Activated CD8-positive, alpha-beta T cell treated with anti-CD3 and anti-CD28 coated beads, Interleukin-2, amount 10 ng/mL, durations not matched to agents 7 days and 5 days (primary cell): Measurements from ENCODE around the gene TMEM131. TPM values are rescaled to one million over a fixed set of nuclear protein-coding genes. Genes with fewer than 3 reads are reported as not detected.

ENCODE experiments used
- ATAC-seq: fragments of 150-1000 bp; cut with Tn5 transposase; one replicate; pipeline ENCODE4 v1.10.0; 2021; ENCODE audit warnings: moderate library complexity
- CTCF ChIA-PET: fragments of 350-600 bp; sonication (Branson Sonifier 250); formaldehyde crosslinking; loops from one replicate; lab custom pipeline; 2021; ENCODE audit warnings: antibody characterized with exemption; lab: Charles Lee
- POLR2A ChIA-PET: fragments of 350-600 bp; sonication (Branson Sonifier 250); formaldehyde crosslinking; loops from one replicate; lab custom pipeline; 2021; ENCODE audit warnings: antibody characterized with exemption; lab: Charles Lee
- DNase-seq: peaks from one replicate; pipeline ENCODE4 v3.0.0-alpha.2; 2020
- H3K27ac Mint-ChIP-seq: one replicate; pipeline ENCODE4 v1.8.0; 2021; ENCODE audit warnings: mild to moderate bottlenecking, mixed read lengths
- H3K27me3 Mint-ChIP-seq: one replicate; pipeline ENCODE4 v1.8.0; 2021; ENCODE audit warnings: low read depth, mixed read lengths
- H3K36me3 Mint-ChIP-seq: one replicate; pipeline ENCODE4 v1.8.0; 2021; ENCODE audit warnings: low read depth, mixed read lengths
- H3K4me1 Mint-ChIP-seq: one replicate; pipeline ENCODE4 v1.8.0; 2021; ENCODE audit warnings: low read depth, mixed read lengths
- H3K4me3 Mint-ChIP-seq: one replicate; pipeline ENCODE4 v1.8.0; 2021; ENCODE audit warnings: mild to moderate bottlenecking, mixed read lengths
- H3K9me3 Mint-ChIP-seq: one replicate; pipeline ENCODE4 v1.8.0; 2022; ENCODE audit warnings: mixed read lengths; ENCODE audit not compliant: insufficient read depth
- total RNA-seq, 2 experiments: library from RNA; stranded (reverse); gene quantifications; one replicate each; pipeline ENCODE4 v1.2.3, GENCODE V29; 2021

TMEM131 gene
- total RNA-seq, 2 experiments from 2014 or later: 35.9 to 40.7 TPM

DNA sequence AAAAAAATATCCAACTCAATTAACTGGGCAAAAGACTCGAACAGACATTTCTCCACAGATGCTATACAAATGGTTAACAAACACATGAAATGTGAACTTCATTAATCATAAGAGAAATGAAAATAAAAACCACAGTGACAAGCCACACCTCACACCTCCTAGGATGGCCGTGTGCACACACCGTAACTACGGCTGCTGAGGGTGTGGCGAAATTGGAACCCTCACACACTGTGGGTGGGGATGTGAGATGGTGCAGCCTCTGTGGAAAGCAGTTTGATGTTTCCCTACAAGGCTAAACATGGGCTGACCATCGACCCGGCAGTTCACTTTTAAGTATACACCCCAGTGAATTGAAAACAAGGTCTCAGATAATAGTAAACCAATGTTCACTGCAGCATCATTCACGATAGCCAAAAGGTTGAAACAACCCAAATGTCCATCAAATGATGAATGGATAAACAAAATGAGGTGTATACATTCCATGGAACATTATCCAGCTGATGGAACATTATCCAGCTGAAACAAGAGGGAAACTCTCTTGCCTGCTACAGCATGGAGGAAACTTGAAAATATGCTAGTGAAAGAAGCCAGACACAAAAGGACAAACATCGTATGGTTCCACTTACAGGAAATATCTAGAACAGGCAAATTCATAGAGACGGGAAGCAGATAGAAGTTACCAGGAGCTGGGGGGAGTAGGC lies 250.1 kb downstream of the TMEM131 start:
- DNase-seq (peak; percentile 68), ATAC-seq (peak; percentile 66)
- POLR2A ChIA-PET: interaction anchor here (0.8 kb wide), 1 partner anchor 32 kb away, joined by 5 read pairs; the partner anchor contains the start of gene ZAP70
- peaks cover 76% of the 10 kb centered on the region for H3K4me1 Mint-ChIP-seq
- H3K9me3 Mint-ChIP-seq: no peaks in the 10 kb centered on the region
- H3K27ac Mint-ChIP-seq: peak overlapping the region; percentile 81
- CTCF ChIA-PET: interaction anchor here (1.7 to 10.2 kb wide), 3 partner anchors 34 to 155 kb away, joined by 5 to 265 read pairs (median 14); partner anchors contain the start of gene ZAP70
- peaks cover 45% of the 10 kb centered on the region for H3K36me3 Mint-ChIP-seq
- H3K27me3 Mint-ChIP-seq: no peaks in the 10 kb centered on the region
- H3K4me3 Mint-ChIP-seq: no peak overlapping the region

DNA sequence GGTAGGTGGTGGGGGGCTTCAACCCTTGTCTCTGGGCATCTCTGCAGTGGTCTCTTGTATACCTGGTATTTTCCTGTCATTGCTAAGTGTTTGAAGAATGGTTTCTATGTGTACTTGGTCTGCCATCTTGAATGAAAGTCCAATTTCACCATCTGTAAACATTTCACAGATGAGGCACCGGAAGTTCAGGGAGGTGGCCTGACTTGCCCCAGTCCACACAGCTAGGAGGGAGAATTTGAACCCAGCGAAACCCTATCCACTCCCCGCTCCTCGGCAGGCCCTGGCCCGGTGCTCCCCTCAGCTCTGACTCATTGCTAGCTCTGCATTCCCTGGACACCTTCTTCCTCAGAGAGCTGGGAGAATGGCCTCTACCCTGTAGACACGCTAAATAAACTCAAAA lies 251.8 kb downstream of the TMEM131 start:
- peak overlapping the region; percentile 97 for H3K27ac Mint-ChIP-seq
- POLR2A ChIA-PET: interaction anchor here (0.9 to 2.4 kb wide), 4 partner anchors 15 to 30 kb away, joined by 3 to 7 read pairs (median 3); partner anchors contain the start of gene ZAP70
- ATAC-seq (no peak), DNase-seq (no peak)
- H3K36me3 Mint-ChIP-seq: peaks cover 58% of the 10 kb centered on the region
- H3K4me3 Mint-ChIP-seq: no peak overlapping the region
- no peaks in the 10 kb centered on the region for H3K27me3 Mint-ChIP-seq
- CTCF ChIA-PET: interaction anchor here (1.5 to 10.2 kb wide), 4 partner anchors 21 to 153 kb away, joined by 7 to 265 read pairs (median 30); partner anchors contain the start of gene ZAP70
- no peaks in the 10 kb centered on the region for H3K9me3 Mint-ChIP-seq
- peaks cover 86% of the 10 kb centered on the region for H3K4me1 Mint-ChIP-seq

- ChIA-PET POLR2A (interaction anchor here (1.0 to 3.2 kb wide), 6 partner anchors 11 to 97 kb away, joined by 3 to 19 read pairs (median 4); partner anchors contain the start of genes COX5B and ZAP70), CTCF (interaction anchor here (0.6 to 10.2 kb wide), 12 partner anchors 9 to 152 kb away, joined by 3 to 265 read pairs (median 6); partner anchors contain the start of genes COX5B and ZAP70)
- no peaks in the 10 kb centered on the region for H3K9me3 Mint-ChIP-seq
- ATAC-seq (peak; percentile 58), DNase-seq (peak; percentile 50)
- peak overlapping the region; percentile 48 for H3K4me3 Mint-ChIP-seq
- H3K27me3 Mint-ChIP-seq: no peaks in the 10 kb centered on the region
- H3K36me3 Mint-ChIP-seq: peaks cover 68% of the 10 kb centered on the region
- peaks cover 79% of the 10 kb centered on the region for H3K4me1 Mint-ChIP-seq
- H3K27ac Mint-ChIP-seq: peak overlapping the region; percentile 97
These were observed 253.3 kb downstream of the TMEM131 start for GRCh38 chr2:97742381-97742847.

DNA sequence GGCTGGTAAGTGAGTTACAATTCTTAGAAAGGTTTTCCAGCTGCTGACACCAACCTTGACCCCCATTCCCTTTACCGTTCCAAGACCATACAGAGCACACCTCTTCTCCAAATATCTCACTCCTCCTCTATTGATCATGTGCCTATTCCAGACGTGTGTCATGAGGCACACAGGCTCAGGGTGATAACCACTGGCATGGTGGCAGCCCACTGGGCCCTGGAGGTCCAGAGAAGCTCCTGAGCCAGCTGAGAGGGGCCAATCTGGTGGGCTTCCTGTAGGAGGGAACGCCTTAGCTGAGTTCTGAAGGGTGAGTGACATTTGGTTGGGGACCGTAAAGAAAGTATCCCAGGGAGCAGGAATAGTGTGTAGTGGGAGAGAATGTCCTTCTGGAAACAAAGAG lies 254.1 kb downstream of the TMEM131 start:
- peak overlapping the region; percentile 97 for H3K27ac Mint-ChIP-seq
- CTCF ChIA-PET: interaction anchor here (0.6 to 10.2 kb wide), 11 partner anchors 10 to 151 kb away, joined by 3 to 265 read pairs (median 10); partner anchors contain the start of gene ZAP70
- ATAC-seq (no peak), DNase-seq (no peak)
- H3K36me3 Mint-ChIP-seq: peaks cover 73% of the 10 kb centered on the region
- H3K27me3 Mint-ChIP-seq: no peaks in the 10 kb centered on the region
- H3K9me3 Mint-ChIP-seq: no peaks in the 10 kb centered on the region
- peak overlapping the region; percentile 48 for H3K4me3 Mint-ChIP-seq
- peaks cover 72% of the 10 kb centered on the region for H3K4me1 Mint-ChIP-seq
- POLR2A ChIA-PET: interaction anchor here (1.0 to 3.2 kb wide), 5 partner anchors 10 to 28 kb away, joined by 3 to 19 read pairs (median 4); partner anchors contain the start of gene ZAP70

GRCh38 chr2:97741251-97741650 lies 254.5 kb downstream of the TMEM131 start:
- peak overlapping the region; percentile 97 for H3K27ac Mint-ChIP-seq
- ChIA-PET POLR2A (interaction anchor here (0.7 to 3.2 kb wide), 8 partner anchors 13 to 96 kb away, joined by 3 to 19 read pairs (median 4); partner anchors contain the start of genes COX5B and ZAP70), CTCF (interaction anchor here (0.6 to 10.2 kb wide), 18 partner anchors 10 to 629 kb away, joined by 3 to 265 read pairs (median 6); partner anchors contain the start of genes COX5B and ZAP70)
- no peak overlapping the region for H3K4me3 Mint-ChIP-seq
- peaks cover 77% of the 10 kb centered on the region for H3K36me3 Mint-ChIP-seq
- H3K27me3 Mint-ChIP-seq: no peaks in the 10 kb centered on the region
- DNase-seq (no peak), ATAC-seq (no peak)
- no peaks in the 10 kb centered on the region for H3K9me3 Mint-ChIP-seq
- H3K4me1 Mint-ChIP-seq: peaks cover 68% of the 10 kb centered on the region

- CTCF ChIA-PET: interaction anchor here (0.6 to 10.2 kb wide), 20 partner anchors 8 to 630 kb away, joined by 3 to 265 read pairs (median 6); partner anchors contain the start of genes COX5B and ZAP70
These were observed 255.1 kb downstream of the TMEM131 start for GRCh38 chr2:97740590-97741182.

DNA sequence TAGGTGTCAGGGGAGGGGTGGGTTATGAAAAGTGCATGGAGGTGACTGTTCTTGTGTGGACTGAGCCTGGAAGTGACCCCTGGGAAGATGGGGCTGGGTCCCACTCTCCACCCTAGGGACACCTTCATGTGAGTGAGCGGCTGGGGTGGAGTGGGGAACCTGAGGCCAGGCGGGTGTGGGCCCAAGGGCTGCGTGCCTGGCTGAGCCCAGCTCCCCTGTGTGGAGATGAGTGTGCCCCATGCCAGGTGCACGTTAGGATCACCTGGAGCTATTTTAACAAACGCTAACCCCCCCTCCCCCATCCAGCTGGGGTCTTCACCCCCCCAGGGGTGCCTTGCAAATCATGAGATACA lies 255.9 kb downstream of the TMEM131 start:
- Mint-ChIP-seq H3K27ac (no peak overlapping the region), H3K9me3 (no peaks in the 10 kb centered on the region), H3K27me3 (no peaks in the 10 kb centered on the region), H3K4me1 (peaks cover 56% of the 10 kb centered on the region), H3K4me3 (no peak overlapping the region), H3K36me3 (peaks cover 74% of the 10 kb centered on the region)
- POLR2A ChIA-PET: interaction anchor here (0.9 to 3.2 kb wide), 4 partner anchors 12 to 26 kb away, joined by 3 to 19 read pairs (median 6); partner anchors contain the start of gene ZAP70
- CTCF ChIA-PET: interaction anchor here (1.1 to 10.2 kb wide), 12 partner anchors 8 to 645 kb away, joined by 3 to 265 read pairs (median 9); partner anchors contain the start of gene ZAP70
- DNase-seq (no peak), ATAC-seq (no peak)

More at GRCh38 chr2:97740590-97741182, 255.1 kb downstream of the TMEM131 start:
- Mint-ChIP-seq H3K4me1 (peaks cover 63% of the 10 kb centered on the region), H3K36me3 (peaks cover 76% of the 10 kb centered on the region), H3K27ac (peak overlapping the region; percentile 78), H3K9me3 (no peaks in the 10 kb centered on the region), H3K4me3 (no peak overlapping the region), H3K27me3 (no peaks in the 10 kb centered on the region)
- peak; percentile 50 for DNase-seq
- POLR2A ChIA-PET: interaction anchor here (0.7 to 3.2 kb wide), 7 partner anchors 13 to 95 kb away, joined by 3 to 19 read pairs (median 4); partner anchors contain the start of genes COX5B and ZAP70
- ATAC-seq: no peak

DNA sequence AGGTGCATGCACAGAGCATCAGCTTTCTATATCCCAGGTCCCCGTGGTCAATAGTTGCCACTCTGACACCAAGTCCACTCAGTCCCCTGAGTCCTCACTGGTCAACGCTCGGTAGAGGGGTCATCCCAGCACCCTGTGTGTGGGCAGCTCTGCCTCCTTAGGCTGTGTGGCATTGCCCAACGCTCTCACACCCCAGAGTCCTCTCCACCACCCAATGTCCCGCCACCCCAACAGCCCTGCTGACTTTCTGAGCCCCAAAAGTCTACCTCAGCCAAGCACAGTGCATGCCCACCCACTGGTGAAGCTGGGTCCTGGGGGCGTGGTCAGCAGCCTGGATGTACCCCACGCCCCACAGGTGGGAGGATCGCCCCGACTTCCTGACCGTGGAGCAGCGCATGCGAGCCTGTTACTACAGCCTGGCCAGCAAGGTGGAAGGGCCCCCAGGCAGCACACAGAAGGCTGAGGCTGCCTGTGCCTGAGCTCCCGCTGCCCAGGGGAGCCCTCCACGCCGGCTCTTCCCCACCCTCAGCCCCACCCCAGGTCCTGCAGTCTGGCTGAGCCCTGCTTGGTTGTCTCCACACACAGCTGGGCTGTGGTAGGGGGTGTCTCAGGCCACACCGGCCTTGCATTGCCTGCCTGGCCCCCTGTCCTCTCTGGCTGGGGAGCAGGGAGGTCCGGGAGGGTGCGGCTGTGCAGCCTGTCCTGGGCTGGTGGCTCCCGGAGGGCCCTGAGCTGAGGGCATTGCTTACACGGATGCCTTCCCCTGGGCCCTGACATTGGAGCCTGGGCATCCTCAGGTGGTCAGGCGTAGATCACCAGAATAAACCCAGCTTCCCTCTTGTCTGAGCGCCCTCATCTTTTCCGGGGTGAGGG lies 256.5 kb downstream of the TMEM131 start:
- ChIA-PET POLR2A (interaction anchor here (0.6 to 2.9 kb wide), 4 partner anchors 11 to 26 kb away, joined by 3 to 8 read pairs (median 4); partner anchors contain the start of gene ZAP70), CTCF (interaction anchor here (1.1 to 10.2 kb wide), 11 partner anchors 9 to 645 kb away, joined by 4 to 265 read pairs (median 10); partner anchors contain the start of gene ZAP70)
- Mint-ChIP-seq H3K9me3 (no peaks in the 10 kb centered on the region), H3K27ac (peak overlapping the region; percentile 12), H3K36me3 (peaks cover 74% of the 10 kb centered on the region), H3K4me3 (no peak overlapping the region), H3K27me3 (no peaks in the 10 kb centered on the region), H3K4me1 (peaks cover 51% of the 10 kb centered on the region)
- no peak for ATAC-seq
- DNase-seq: no peak

GRCh38 chr2:97738179-97739019 lies 257.3 kb downstream of the TMEM131 start:
- no peak for DNase-seq
- CTCF ChIA-PET: interaction anchor here (2.3 kb wide), 1 partner anchor 10 kb away, joined by 8 read pairs; no protein-coding TSS in a partner anchor

More at GRCh38 chr2:97738179-97739019, 257.3 kb downstream of the TMEM131 start:
- POLR2A ChIA-PET: interaction anchor here (2.3 to 2.9 kb wide), 2 partner anchors 11 to 25 kb away, joined by 5 to 8 read pairs; partner anchors contain the start of gene ZAP70
- ATAC-seq: no peak
- H3K4me3 Mint-ChIP-seq: no peak overlapping the region
- peak overlapping the region; percentile 12 for H3K27ac Mint-ChIP-seq
- peaks cover 43% of the 10 kb centered on the region for H3K4me1 Mint-ChIP-seq
- peaks cover 74% of the 10 kb centered on the region for H3K36me3 Mint-ChIP-seq
- no peaks in the 10 kb centered on the region for H3K9me3 Mint-ChIP-seq
- no peaks in the 10 kb centered on the region for H3K27me3 Mint-ChIP-seq
